ENCODE measurements around the gene UFD1. TPM values are rescaled to one million over a fixed set of nuclear protein-coding genes. Genes with fewer than 3 reads are reported as not detected.

UFD1 gene
- total and polyA plus RNA-seq, 9 of the 15 experiments (the other 6 are each of a cell fraction or from before 2014, with no cell fraction given): 238 to 645 (median 363) TPM

GRCh38 chr22:19519041-19519926 is 40.3 kb upstream of the UFD1 start (continued):
- TF ChIP-seq, protein P1, sequence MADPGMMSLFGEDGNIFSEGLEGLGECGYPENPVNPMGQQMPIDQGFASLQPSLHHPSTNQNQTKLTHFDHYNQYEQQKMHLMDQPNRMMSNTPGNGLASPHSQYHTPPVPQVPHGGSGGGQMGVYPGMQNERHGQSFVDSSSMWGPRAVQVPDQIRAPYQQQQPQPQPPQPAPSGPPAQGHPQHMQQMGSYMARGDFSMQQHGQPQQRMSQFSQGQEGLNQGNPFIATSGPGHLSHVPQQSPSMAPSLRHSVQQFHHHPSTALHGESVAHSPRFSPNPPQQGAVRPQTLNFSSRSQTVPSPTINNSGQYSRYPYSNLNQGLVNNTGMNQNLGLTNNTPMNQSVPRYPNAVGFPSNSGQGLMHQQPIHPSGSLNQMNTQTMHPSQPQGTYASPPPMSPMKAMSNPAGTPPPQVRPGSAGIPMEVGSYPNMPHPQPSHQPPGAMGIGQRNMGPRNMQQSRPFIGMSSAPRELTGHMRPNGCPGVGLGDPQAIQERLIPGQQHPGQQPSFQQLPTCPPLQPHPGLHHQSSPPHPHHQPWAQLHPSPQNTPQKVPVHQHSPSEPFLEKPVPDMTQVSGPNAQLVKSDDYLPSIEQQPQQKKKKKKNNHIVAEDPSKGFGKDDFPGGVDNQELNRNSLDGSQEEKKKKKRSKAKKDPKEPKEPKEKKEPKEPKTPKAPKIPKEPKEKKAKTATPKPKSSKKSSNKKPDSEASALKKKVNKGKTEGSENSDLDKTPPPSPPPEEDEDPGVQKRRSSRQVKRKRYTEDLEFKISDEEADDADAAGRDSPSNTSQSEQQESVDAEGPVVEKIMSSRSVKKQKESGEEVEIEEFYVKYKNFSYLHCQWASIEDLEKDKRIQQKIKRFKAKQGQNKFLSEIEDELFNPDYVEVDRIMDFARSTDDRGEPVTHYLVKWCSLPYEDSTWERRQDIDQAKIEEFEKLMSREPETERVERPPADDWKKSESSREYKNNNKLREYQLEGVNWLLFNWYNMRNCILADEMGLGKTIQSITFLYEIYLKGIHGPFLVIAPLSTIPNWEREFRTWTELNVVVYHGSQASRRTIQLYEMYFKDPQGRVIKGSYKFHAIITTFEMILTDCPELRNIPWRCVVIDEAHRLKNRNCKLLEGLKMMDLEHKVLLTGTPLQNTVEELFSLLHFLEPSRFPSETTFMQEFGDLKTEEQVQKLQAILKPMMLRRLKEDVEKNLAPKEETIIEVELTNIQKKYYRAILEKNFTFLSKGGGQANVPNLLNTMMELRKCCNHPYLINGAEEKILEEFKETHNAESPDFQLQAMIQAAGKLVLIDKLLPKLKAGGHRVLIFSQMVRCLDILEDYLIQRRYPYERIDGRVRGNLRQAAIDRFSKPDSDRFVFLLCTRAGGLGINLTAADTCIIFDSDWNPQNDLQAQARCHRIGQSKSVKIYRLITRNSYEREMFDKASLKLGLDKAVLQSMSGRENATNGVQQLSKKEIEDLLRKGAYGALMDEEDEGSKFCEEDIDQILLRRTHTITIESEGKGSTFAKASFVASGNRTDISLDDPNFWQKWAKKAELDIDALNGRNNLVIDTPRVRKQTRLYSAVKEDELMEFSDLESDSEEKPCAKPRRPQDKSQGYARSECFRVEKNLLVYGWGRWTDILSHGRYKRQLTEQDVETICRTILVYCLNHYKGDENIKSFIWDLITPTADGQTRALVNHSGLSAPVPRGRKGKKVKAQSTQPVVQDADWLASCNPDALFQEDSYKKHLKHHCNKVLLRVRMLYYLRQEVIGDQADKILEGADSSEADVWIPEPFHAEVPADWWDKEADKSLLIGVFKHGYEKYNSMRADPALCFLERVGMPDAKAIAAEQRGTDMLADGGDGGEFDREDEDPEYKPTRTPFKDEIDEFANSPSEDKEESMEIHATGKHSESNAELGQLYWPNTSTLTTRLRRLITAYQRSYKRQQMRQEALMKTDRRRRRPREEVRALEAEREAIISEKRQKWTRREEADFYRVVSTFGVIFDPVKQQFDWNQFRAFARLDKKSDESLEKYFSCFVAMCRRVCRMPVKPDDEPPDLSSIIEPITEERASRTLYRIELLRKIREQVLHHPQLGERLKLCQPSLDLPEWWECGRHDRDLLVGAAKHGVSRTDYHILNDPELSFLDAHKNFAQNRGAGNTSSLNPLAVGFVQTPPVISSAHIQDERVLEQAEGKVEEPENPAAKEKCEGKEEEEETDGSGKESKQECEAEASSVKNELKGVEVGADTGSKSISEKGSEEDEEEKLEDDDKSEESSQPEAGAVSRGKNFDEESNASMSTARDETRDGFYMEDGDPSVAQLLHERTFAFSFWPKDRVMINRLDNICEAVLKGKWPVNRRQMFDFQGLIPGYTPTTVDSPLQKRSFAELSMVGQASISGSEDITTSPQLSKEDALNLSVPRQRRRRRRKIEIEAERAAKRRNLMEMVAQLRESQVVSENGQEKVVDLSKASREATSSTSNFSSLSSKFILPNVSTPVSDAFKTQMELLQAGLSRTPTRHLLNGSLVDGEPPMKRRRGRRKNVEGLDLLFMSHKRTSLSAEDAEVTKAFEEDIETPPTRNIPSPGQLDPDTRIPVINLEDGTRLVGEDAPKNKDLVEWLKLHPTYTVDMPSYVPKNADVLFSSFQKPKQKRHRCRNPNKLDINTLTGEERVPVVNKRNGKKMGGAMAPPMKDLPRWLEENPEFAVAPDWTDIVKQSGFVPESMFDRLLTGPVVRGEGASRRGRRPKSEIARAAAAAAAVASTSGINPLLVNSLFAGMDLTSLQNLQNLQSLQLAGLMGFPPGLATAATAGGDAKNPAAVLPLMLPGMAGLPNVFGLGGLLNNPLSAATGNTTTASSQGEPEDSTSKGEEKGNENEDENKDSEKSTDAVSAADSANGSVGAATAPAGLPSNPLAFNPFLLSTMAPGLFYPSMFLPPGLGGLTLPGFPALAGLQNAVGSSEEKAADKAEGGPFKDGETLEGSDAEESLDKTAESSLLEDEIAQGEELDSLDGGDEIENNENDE (IDR thresholded peaks at IDR 0.05; ENCODE audit: low read depth, low read length): no peak
- TF ChIP-seq ZNF644 (tag; IDR thresholded peaks at IDR 0.05; ENCODE audit: low read depth) (no peak), GABPA (tag; conservative IDR thresholded peaks at IDR 0.05; ENCODE audit: low read depth) (no peak), U2AF2 (optimal IDR thresholded peaks at IDR 0.05; ENCODE audit: low read depth, low read length) (no peak), POLR2B (IDR thresholded peaks at IDR 0.05; ENCODE audit: low read depth, partially characterized antibody) (no peak), ZNF324 (CRISPR knock-in tag; IDR thresholded peaks at IDR 0.05) (no peak), JUNB (CRISPR knock-in tag; conservative IDR thresholded peaks at IDR 0.05) (no peak), RBM34 (IDR thresholded peaks at IDR 0.05; ENCODE audit: borderline replicate concordance, insufficient read depth, low read length) (no peak)
- TF ChIP-seq, protein P2, sequence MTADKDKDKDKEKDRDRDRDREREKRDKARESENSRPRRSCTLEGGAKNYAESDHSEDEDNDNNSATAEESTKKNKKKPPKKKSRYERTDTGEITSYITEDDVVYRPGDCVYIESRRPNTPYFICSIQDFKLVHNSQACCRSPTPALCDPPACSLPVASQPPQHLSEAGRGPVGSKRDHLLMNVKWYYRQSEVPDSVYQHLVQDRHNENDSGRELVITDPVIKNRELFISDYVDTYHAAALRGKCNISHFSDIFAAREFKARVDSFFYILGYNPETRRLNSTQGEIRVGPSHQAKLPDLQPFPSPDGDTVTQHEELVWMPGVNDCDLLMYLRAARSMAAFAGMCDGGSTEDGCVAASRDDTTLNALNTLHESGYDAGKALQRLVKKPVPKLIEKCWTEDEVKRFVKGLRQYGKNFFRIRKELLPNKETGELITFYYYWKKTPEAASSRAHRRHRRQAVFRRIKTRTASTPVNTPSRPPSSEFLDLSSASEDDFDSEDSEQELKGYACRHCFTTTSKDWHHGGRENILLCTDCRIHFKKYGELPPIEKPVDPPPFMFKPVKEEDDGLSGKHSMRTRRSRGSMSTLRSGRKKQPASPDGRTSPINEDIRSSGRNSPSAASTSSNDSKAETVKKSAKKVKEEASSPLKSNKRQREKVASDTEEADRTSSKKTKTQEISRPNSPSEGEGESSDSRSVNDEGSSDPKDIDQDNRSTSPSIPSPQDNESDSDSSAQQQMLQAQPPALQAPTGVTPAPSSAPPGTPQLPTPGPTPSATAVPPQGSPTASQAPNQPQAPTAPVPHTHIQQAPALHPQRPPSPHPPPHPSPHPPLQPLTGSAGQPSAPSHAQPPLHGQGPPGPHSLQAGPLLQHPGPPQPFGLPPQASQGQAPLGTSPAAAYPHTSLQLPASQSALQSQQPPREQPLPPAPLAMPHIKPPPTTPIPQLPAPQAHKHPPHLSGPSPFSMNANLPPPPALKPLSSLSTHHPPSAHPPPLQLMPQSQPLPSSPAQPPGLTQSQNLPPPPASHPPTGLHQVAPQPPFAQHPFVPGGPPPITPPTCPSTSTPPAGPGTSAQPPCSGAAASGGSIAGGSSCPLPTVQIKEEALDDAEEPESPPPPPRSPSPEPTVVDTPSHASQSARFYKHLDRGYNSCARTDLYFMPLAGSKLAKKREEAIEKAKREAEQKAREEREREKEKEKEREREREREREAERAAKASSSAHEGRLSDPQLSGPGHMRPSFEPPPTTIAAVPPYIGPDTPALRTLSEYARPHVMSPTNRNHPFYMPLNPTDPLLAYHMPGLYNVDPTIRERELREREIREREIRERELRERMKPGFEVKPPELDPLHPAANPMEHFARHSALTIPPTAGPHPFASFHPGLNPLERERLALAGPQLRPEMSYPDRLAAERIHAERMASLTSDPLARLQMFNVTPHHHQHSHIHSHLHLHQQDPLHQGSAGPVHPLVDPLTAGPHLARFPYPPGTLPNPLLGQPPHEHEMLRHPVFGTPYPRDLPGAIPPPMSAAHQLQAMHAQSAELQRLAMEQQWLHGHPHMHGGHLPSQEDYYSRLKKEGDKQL (CRISPR knock-in tag; IDR thresholded peaks at IDR 0.05; ENCODE audit: borderline replicate concordance): 0 out of 2 replicates have a peak, but pooled peaks have one; percentile 88
